Measurements from ENCODE around the gene UBE2J2.

DNA sequence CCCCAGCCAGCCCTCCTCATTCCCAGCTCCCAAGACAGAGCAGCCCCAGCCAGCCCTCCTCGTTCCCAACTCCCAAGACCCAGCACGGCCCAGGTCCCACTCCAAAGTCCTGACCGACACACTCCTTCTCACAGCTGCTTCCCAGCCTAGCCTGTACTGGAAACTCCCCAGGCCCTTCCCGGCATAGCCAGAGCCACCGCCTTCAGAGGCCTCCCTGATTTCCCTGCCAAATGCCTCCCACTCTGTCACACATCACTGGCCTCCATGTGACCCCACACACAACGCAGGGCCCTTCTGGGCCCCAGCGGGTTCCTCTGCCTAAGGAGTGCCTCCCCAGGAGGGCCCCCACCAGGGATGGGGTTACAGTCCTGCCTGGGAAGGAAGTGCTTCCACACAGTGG is 2.8 kb downstream of the UBE2J2 start:
- TF ChIP-seq FOXK2 (IDR thresholded peaks at IDR 0.05) (no peak), FOXM1 (IDR thresholded peaks at IDR 0.05; ENCODE audit: borderline replicate concordance) (no peak), BHLHE40 (IDR thresholded peaks at IDR 0.05; ENCODE audit: borderline replicate concordance) (no peak)

All from HEK293T (cell line).